HG02798 (cell line): ENCODE data around the gene VWA7.
"Not testable (repeated sequence)": the region's sequence is repeated elsewhere in the genome, so short reads cannot be mapped to it uniquely, and the experiment has no call there.

ENCODE experiments used
- ATAC-seq: cut with Tn5 transposase; IDR thresholded peaks from one replicate; pipeline ENCODE4 v1.9.1; 2021; ENCODE audit warnings: mild to moderate bottlenecking; ENCODE audit not compliant: unreplicated experiment, poor library complexity

Gene VWA7

GRCh38 chr6:31776989-31777666, at the start of gene VWA7:
VWA7 (minus strand) TSS chr6:31777328; CDS start chr6:31776779, 549 bp downstream.
- ATAC-seq, result peak; percentile 76

DNA sequence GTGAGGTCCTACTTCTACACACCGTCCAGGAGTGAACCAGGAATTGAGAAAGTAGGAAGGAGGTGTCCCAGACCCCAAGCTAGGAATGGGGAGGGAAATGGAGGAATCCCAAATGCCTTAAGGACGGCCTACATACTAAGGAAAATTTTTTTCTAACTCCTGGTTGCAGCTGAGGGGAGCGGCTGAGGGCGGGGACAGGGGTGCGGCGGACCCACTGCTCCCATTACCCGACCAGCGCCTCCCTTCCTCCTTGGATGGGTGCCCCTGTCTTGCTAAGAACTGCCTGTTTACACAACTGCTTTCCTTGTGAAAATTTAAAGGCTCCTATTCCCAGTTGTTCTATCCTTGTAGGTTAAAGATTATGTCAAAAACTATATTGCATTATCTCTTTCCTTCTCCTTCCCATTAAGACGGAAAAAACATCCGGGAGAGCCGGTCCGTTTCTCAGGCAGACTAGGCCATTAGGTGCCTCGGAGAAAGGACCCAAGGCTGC, 49.7 kb upstream of the VWA7 start:
- no peak for ATAC-seq

DNA sequence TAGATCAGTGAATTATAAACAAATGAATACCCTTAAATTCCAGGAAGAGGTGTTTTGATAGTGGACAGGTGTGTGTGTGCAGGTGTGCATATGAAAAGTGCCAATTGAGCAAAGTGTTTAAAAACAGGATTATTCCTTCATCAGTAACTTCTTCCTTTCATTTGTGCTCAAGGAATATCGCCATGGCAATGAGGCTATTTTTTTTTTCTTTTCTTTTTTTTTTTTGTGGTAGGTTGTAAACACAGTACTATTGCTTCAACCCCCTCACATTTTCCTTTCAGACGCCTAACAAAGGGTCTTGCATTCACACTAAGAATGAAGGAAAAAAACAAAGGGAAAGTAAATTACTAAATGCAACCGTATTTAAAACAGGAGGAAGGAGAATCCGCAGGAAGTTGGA, 48.4 kb upstream of the VWA7 start:
- ATAC-seq, result no peak

GRCh38 chr6:31823592-31824196, 46.6 kb upstream of the VWA7 start:
- ATAC-seq, result not testable (repeated sequence)

DNA sequence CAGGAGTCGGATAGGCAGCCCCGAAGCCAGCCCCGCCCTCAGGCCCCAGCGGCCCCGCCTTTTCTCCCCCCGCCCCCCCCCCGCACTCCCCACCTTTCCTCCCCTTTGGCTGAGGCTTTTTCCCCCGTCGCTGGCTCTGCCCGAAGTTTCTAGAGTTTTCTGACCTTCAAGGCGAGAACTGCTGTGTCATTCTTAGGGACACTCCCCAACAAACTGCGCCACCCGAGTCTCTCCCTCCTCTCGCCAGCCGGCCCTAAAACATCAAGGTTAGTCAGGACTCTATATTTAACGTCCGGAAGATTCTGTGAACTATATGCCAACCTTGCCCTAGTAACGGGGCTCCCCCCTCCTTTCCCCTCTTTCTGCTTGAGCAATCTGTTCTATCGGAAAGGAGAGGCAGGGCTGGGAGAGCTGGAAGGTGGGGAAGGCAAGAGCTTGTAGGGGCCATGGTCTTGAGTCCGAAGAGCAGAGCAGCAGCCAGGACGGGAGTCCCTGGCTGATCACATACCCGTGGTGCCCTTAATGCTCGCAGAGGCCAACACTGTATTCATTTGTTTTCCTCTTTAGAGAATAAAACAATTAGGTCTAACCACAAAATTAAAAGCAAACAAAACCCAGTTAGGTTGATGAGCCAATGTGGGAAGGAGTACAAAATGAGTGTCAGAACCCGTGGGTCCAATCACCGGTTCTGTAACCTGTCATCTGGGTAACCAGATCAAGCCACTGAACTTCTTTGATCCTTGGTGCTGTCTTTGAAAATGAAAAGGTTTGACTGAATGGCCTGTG, 45.1 kb upstream of the VWA7 start:
- ATAC-seq, result peak; percentile 60

DNA sequence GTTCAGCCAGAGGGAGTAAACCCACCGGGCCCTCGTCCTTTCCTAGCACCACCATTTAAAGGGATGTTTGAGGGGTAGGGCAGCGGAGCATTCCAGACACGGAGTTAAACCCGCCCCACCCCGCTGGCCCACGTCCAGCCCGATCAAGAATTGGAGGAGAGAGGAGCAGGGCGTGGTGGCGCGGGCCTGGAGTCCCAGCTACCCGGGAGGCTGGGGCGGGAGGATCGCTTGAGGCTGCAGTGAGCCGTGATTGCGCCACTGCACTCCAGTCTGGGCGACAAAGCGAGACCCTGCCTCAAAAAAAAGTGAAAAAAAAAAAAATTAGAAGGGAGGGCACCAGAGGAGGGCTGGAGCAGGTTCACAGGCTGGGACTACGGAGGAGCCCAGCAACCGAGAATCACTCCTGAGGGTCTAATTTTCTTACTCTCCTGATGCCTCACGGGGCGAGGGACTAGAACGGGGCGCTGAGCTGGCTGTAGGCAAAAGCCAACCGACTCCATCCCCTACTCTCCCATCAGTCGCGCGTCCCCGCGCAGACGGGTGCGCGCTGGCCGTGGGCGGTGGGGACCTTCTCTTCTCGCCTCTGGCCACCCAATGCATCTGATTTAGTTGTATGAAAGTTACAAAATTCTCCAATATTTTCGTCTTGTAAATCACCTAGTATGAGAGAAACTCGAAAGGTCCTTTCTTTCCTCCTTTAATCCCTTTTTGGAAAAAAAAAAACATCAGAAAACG, 44.3 kb upstream of the VWA7 start:
- ATAC-seq, result peak; percentile 61

DNA sequence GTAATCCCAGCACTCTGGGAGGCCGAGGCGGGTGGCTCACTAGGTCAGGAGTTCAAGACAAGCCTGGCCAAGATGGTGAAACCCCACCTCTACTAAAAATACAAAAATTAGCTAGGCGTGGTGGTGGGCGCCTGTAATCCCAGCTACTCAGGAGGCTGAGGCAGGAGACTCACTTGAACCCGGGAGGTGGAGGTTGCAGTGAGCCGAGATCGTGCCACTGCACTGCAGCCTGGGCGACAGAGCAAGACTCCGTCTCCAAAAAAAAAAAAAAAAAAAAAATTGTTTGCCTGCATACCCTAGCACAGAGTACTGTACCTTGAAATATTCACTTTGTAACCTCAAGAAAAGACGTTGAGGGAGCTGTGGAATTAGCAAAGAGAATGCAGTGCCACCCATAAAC, 43.3 kb upstream of the VWA7 start:
- not testable (repeated sequence) for ATAC-seq

- ATAC-seq, result no peak
Observed at GRCh38 chr6:31819871-31820299, 42.8 kb upstream of the VWA7 start.

- ATAC-seq, result not testable (repeated sequence)
Observed at GRCh38 chr6:31817929-31818511, 40.9 kb upstream of the VWA7 start.

- ATAC-seq, result not testable (repeated sequence)
Observed at GRCh38 chr6:31817133-31817928, 40.2 kb upstream of the VWA7 start.

DNA sequence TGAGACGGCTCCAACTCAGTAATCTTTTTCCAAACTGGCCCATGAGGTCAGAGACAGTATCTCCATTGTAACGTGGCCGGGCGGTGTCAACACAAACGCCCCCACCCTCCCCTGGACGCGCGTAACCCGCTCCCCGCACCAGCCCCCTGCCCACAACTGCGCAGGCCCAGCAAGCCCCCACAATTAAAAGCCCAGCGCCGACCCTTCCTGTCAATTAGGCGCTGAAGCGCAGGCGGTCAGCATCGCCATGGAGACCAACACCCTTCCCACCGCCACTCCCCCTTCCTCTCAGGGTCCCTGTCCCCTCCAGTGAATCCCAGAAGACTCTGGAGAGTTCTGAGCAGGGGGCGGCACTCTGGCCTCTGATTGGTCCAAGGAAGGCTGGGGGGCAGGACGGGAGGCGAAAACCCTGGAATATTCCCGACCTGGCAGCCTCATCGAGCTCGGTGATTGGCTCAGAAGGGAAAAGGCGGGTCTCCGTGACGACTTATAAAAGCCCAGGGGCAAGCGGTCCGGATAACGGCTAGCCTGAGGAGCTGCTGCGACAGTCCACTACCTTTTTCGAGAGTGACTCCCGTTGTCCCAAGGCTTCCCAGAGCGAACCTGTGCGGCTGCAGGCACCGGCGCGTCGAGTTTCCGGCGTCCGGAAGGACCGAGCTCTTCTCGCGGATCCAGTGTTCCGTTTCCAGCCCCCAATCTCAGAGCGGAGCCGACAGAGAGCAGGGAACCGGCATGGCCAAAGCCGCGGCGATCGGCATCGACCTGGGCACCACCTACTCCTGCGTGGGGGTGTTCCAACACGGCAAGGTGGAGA, 38.1 kb upstream of the VWA7 start, which contains the start of the genes HSPA1A and HSPA1L:
Gene HSPA1A (plus strand): TSS at position 519 of the 814 bp plus-strand sequence. CDS start 214 bp downstream, at position 733.
Gene HSPA1L (minus strand): TSS at position 259 of the 814 bp plus-strand sequence. CDS start 3,311 bp downstream, outside the sequence.
- ATAC-seq, result peak; percentile 50

DNA sequence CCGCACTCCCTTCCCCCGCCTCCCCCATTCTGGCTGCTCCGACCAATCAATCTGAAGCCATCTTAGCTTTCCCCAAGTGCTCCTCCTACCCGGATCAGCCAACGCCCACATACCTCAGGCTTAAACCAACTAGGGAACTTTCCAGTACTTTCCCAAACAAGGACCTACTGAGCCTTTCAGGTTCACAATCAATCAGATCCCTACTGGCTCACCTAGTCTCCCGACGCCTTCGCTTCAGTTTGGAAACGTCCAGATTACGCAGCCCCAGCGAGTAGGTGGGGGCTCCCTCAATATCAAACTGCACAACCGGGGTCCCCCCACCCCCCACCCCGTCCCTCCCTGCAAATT, 37.5 kb upstream of the VWA7 start:
- ATAC-seq, result peak; percentile 49

GRCh38 chr6:31813465-31813849, 36.3 kb upstream of the VWA7 start:
- ATAC-seq, result no peak

GRCh38 chr6:31811645-31812044, 34.5 kb upstream of the VWA7 start:
- no peak for ATAC-seq

- not testable (repeated sequence) for ATAC-seq
Observed at GRCh38 chr6:31808599-31808998, 31.5 kb upstream of the VWA7 start.

DNA sequence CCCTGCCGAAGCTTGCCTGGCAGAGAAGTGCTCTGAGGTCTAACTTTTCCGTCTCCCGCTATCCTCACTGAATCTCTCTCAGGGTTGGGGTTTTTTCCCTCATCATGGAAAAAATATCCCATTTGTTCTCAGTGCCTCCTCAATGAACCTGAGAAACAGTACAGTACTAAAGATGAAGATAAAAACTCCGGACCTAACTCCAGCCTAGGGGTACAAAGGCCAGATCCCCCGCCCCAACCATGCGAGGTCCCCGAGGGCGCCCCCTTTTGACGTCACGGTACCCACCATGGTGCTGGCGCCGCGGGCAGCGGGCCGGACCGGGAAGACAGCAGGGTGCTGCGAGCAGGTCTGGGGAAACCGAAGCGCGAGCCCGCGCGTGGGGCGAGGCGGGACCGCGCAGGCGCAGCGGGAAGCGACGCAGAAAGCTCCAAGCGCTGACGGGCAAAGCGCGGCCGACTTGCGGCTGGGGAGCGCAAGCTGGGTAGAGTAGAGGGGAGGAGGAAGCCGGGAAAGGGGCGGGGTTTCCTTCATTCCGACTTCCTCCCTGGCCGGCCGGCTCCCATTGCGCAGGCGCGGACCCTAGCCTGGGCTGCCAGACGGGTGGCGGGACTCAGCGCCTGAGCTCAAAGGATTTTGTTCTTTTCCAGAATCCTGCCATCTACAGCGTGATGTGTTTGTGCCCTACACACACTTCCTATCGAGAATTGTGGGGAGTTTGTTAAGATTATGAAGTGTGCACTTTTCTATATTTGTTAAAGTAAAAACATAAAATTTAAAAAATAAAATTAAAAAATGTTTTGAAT, 29.5 kb upstream of the VWA7 start, which contains the start of gene LSM2:
Gene LSM2 (minus strand): TSS at position 497 of the 803 bp plus-strand sequence. CDS start 209 bp downstream, at position 288.
- ATAC-seq, result peak; percentile 96

DNA sequence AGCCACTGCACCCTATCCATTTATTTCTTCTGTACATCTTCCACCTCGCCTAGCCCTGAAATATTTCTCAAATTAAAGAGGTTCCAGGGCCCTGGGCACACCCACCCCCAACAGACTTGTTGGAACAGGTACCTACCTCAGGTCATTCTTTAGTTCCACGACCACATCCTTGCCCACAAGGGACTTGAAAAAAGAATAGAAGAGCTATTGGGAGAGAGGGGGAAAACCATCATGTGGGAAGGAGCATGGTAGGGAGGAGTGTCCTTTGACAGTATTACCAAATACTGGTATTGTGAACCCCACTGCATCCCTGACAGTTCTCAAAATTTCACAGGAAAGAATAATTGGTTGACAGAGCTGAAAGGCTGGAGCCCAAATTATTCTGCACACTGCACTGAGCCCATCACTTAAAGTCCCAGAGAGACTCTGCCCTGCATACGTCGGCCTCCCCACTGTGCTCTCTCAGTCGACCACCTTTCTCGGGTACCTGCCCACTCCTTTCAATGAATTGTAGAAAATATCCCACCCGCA, 28.9 kb upstream of the VWA7 start:
- no peak for ATAC-seq
